Gastroesophageal sphincter (tissue), 3 donors: Measurements from ENCODE around the gene MYLK.

Experiments
- EP300 ChIP-seq: sonication (generic); formaldehyde crosslinking; IDR thresholded peaks from one replicate; pipeline ENCODE4 v1.6.1; 2017; ENCODE audit warnings: antibody characterized with exemption, mild to moderate bottlenecking
- POLR2A ChIP-seq, 2 donors: fragments of 450-650 bp; IDR thresholded peaks; one replicate each; pipeline ENCODE4 v1.6.1; 2017; ENCODE audit warnings: antibody characterized with exemption in 2 of 2, mild to moderate bottlenecking in 2 of 2, moderate library complexity in 1 of 2
- POLR2AphosphoS5 ChIP-seq: sonication (generic); formaldehyde crosslinking; IDR thresholded peaks from one replicate; pipeline ENCODE4 v1.6.1; 2017; ENCODE audit warnings: antibody characterized with exemption
- TF ChIP-seq, protein P1 (sequence below), 4 experiments: fragments of 200-600 bp in 2 of 4; fragments of 450-650 bp in 2 of 4; sonication (generic) in 1 of 4; IDR thresholded peaks; one replicate each; pipeline ENCODE4 v1.5.1; 2017 to 2019; ENCODE audit warnings: antibody characterized with exemption in 4 of 4, mild to moderate bottlenecking in 2 of 4, moderate library complexity in 2 of 4

GRCh38 chr3:123584988-123585937 lies 298.9 kb downstream of the MYLK start, which contains the start of gene HACD2:
- TF ChIP-seq EP300 = no peak
- TF ChIP-seq, protein P1, sequence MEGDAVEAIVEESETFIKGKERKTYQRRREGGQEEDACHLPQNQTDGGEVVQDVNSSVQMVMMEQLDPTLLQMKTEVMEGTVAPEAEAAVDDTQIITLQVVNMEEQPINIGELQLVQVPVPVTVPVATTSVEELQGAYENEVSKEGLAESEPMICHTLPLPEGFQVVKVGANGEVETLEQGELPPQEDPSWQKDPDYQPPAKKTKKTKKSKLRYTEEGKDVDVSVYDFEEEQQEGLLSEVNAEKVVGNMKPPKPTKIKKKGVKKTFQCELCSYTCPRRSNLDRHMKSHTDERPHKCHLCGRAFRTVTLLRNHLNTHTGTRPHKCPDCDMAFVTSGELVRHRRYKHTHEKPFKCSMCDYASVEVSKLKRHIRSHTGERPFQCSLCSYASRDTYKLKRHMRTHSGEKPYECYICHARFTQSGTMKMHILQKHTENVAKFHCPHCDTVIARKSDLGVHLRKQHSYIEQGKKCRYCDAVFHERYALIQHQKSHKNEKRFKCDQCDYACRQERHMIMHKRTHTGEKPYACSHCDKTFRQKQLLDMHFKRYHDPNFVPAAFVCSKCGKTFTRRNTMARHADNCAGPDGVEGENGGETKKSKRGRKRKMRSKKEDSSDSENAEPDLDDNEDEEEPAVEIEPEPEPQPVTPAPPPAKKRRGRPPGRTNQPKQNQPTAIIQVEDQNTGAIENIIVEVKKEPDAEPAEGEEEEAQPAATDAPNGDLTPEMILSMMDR (IDR thresholded peaks at IDR 0.05) = no peak
- peak; percentile 71 to 76 for TF ChIP-seq POLR2A (IDR thresholded peaks at IDR 0.05)
- TF ChIP-seq POLR2AphosphoS5 = peak; percentile 81
